HL-60/S4 treated with phorbol 12-myristate 13-acetate at 8.2 ng/mL for 4 days and 3 days (cell line): ENCODE data around the gene FADS1.

Experiments used
- in situ Hi-C: fragments of 300-500 bp; cut with MboI; formaldehyde crosslinking; loops from 2 replicates; pipeline ENCODE4 v1.15.0; 2022; ENCODE audit warnings: low sequenced_read_pairs

Gene FADS1

GRCh38 chr11:61816736-61817455 lies at the start of gene FADS1:
FADS1 (minus strand) TSS chr11:61817003; CDS start chr11:61816929, 74 bp downstream.
- in situ Hi-C loops: no loop called here

GRCh38 chr11:61866231-61866957 lies 49.6 kb upstream of the FADS1 start:
- in situ Hi-C loops: no loop called here

GRCh38 chr11:61864814-61865775 lies 48.3 kb upstream of the FADS1 start:
- in situ Hi-C loops: no loop called here

- in situ Hi-C loops: no loop called here
Observed at GRCh38 chr11:61863548-61864081, 46.8 kb upstream of the FADS1 start.

DNA sequence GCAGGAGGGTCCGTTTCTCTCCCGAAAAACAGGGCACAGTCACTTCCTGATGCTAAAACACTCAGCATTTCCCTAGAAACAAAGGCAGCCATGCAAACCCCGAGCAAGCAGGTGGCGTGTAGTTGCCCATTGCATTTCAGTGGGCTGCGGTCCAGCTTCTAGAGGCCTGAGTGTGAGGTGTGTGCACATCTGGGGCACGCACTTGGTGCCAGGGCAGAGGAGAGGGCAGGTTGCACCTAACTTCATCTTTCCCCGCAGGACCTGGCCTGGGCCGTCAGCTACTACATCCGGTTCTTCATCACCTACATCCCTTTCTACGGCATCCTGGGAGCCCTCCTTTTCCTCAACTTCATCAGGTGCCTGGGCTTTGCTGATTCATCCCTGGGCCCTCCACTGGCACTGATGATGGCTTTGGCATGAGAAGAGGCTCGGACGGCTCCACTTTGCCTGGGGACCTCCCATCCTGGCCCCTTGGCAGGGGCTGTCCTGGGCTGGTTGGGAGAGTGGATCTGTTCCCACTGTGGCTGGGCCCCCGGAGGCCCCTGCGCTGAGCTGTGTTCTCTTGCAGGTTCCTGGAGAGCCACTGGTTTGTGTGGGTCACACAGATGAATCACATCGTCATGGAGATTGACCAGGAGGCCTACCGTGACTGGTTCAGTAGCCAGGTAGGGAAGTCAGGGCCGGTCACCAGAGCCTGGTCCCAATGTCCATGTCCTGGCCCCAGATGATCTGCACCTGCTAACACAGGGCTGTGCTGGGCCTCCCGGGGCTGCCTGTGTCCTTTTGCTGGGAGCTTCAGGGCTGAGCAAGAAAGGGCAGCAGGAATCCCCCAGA lies 46.1 kb upstream of the FADS1 start:
- in situ Hi-C loops: no loop called here

- in situ Hi-C loops: no loop called here
Observed at GRCh38 chr11:61861634-61862033, 44.8 kb upstream of the FADS1 start.

GRCh38 chr11:61860054-61860903 lies 43.5 kb upstream of the FADS1 start:
- in situ Hi-C loops: no loop called here

DNA sequence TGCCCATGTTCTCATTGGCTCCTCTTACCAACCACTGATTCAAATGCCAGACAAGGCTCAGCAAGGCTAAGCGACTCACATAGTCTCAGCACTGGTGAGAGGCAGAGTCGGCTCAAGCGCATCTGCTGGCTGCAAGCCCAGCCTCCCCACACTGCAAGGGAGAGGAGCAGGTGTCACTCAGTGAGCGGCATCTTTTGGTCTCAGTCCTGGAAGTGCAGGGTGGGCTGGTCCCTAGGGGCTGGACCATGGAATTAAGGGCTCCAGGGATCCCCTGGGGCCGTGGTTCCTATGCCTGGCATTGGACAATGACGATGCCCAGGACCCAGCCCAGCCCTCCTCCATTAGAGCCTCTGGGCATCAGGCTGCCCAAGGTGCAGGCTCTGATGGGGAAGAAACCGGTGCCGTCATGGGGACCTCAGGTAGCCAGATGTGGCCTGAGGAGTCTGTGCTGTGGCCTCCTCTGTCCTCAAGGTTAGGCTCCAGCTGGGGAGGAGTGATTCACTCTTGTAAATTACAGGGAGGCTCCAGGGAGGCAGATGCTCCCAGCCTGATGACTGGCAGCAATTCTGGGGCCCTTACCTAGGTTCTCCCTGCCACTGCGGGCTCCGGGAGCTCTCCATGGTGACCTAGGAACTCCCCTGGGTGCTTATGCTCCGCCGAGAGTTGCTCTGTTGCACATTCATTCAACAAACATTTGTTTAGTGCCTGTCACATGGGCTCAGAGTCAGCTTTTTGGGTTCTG lies 39.3 kb upstream of the FADS1 start:
- in situ Hi-C loops: no loop called here

- in situ Hi-C loops: no loop called here
Observed at GRCh38 chr11:61854966-61855714, 38.3 kb upstream of the FADS1 start.

- in situ Hi-C loops: no loop called here
Observed at GRCh38 chr11:61854206-61854895, 37.5 kb upstream of the FADS1 start.

GRCh38 chr11:61853698-61854169 lies 36.9 kb upstream of the FADS1 start:
- in situ Hi-C loops: no loop called here

DNA sequence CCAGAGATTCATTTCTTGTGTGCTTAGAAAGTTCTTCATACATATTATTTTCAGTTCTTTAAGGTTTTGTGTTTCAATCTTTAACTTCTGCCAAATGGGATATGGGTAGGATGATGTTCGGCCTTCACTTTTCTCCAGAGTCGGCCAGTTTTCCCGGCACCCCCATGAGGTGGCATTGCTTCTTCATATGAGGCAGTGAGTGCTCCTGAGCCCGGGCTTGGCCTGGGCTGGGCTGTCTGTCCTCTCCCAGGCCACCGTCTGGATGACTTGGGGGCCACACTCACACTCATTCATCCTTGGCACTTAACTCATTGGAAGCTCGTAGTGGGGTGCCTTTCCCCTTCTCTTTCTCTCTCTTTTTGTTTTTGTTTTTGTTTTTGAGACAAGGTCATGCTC lies 35.1 kb upstream of the FADS1 start:
- in situ Hi-C loops: no loop called here

- in situ Hi-C loops: no loop called here
Observed at GRCh38 chr11:61851113-61851899, 34.5 kb upstream of the FADS1 start.

DNA sequence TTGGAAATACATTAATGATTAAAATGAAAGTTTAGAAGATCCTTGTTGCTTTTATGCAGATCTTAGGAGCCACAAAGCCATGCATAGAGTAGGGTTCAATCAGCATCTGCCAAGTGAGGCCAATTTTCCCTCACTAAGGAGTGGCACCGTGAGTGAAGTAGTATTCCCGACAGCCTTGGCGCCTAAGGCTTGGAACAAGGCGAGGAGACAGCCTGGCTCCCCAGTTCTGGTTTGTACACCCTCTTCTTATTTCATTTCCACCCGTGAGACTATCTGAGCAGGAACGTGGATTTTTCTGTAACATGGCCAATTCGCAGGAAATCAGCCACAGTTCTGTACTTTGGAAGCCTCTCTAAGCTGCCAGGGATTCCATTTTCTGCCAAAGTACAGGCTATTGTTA lies 33.9 kb upstream of the FADS1 start:
- in situ Hi-C loops: no loop called here

DNA sequence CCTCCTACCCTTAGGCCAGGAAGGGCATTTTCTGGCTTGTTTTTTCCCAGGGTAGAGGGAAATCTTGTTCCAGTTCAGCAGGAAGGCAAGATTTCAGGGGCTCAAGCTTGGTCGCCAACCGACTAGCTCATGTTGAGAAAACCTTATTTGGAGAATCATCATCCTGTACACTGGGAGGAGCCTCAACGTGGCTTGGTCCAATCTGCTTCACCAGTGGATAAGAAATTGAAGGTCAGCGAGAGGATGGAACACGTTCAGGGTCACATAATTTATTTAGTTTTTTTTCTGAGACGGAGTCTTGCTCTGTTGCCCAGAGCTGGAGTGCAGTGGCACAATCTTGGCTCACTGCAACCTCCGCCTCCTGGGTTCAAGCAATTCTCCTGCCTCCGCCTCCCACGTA lies 31.8 kb upstream of the FADS1 start:
- in situ Hi-C loops: no loop called here

DNA sequence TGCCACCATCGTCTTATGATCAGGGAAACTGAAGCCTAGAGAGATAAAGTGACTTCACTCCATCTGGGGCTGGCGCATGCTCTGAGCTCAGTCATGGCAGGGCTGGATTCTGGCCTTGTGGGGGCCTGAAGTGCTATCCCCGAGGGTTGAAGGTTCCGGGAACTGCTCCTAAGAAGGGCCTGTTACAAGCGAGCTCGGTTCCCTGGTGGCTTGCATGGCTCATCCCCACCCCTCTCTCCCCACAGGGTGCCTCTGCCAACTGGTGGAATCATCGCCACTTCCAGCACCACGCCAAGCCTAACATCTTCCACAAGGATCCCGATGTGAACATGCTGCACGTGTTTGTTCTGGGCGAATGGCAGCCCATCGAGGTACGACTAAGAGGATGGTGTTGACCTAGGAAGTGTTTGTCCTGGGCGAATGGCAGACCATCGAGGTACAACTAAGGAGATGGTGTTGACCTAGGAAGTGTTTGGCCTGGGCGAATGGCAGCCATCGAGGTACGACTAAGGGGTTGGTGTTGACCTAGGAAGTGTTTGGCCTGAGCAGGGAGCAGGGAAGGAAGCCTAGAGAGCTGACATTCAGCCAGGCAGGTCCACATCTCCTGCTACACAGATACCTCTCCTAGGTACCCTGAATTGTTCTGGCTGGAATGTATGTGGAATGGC lies 31.2 kb upstream of the FADS1 start:
- in situ Hi-C loops: no loop called here
